ENCODE measurements around the gene STRBP.
"Not testable (repeated sequence)": the region's sequence is repeated elsewhere in the genome, so short reads cannot be mapped to it uniquely, and the experiment has no call there.

The STRBP gene

GRCh38 chr9:123283048-123283408 is 14.6 kb upstream of the STRBP start:
- no peak overlapping the region for H3K9ac ChIP-seq (ENCODE audit: low read length in 2 of 2)
- H3K4me1 ChIP-seq (ENCODE audit: control insufficient read depth, insufficient read depth, low read length) = peaks cover 5% of the 10 kb centered on the region
- no peak overlapping the region for H3K27ac ChIP-seq (ENCODE audit: low read length)
- no peaks in the 10 kb centered on the region for H3K36me3 ChIP-seq (ENCODE audit: control insufficient read depth in 2 of 2, insufficient read depth in 2 of 2, low read length in 2 of 2)
- H3K27me3 ChIP-seq (ENCODE audit: control insufficient read depth in 1 of 2, insufficient read depth in 2 of 2, low read length in 2 of 2) = no peaks in the 10 kb centered on the region
- no peaks in the 10 kb centered on the region for H3K9me3 ChIP-seq (ENCODE audit: control insufficient read depth in 2 of 2, low read length in 2 of 2)
- no peak overlapping the region for H3K4me3 ChIP-seq (ENCODE audit: low read length in 2 of 2)

- H3K27me3 ChIP-seq (ENCODE audit: control insufficient read depth in 1 of 2, insufficient read depth in 2 of 2, low read length in 2 of 2) = no peaks in the 10 kb centered on the region
- H3K27ac ChIP-seq (ENCODE audit: low read length) = no peak overlapping the region
- no peak overlapping the region for H3K4me3 ChIP-seq (ENCODE audit: low read length in 2 of 2)
- no peak overlapping the region for H3K9ac ChIP-seq (ENCODE audit: low read length in 2 of 2)
- H3K36me3 ChIP-seq (ENCODE audit: control insufficient read depth in 2 of 2, insufficient read depth in 2 of 2, low read length in 2 of 2) = no peaks in the 10 kb centered on the region
- no peaks in the 10 kb centered on the region for H3K9me3 ChIP-seq (ENCODE audit: control insufficient read depth in 2 of 2, low read length in 2 of 2)
- peaks cover 5% of the 10 kb centered on the region for H3K4me1 ChIP-seq (ENCODE audit: control insufficient read depth, insufficient read depth, low read length)
These were observed 14.1 kb upstream of the STRBP start for GRCh38 chr9:123282362-123283047.

- Histone ChIP-seq H3K36me3 (ENCODE audit: control insufficient read depth in 2 of 2, insufficient read depth in 2 of 2, low read length in 2 of 2) (no peaks in the 10 kb centered on the region), H3K27me3 (ENCODE audit: control insufficient read depth in 1 of 2, insufficient read depth in 2 of 2, low read length in 2 of 2) (no peaks in the 10 kb centered on the region), H3K27ac (ENCODE audit: low read length) (no peak overlapping the region), H3K4me3 (ENCODE audit: low read length in 2 of 2) (no peak overlapping the region), H3K9ac (ENCODE audit: low read length in 2 of 2) (no peak overlapping the region), H3K4me1 (ENCODE audit: control insufficient read depth, insufficient read depth, low read length) (peaks cover 5% of the 10 kb centered on the region), H3K9me3 (ENCODE audit: control insufficient read depth in 2 of 2, low read length in 2 of 2) (no peaks in the 10 kb centered on the region)
These were observed 13.4 kb upstream of the STRBP start for GRCh38 chr9:123281659-123282350.

GRCh38 chr9:123278879-123279493 is 10.6 kb upstream of the STRBP start:
- H3K27ac ChIP-seq (ENCODE audit: low read length); H3K27me3 ChIP-seq (ENCODE audit: control insufficient read depth in 1 of 2, insufficient read depth in 2 of 2, low read length in 2 of 2); H3K36me3 ChIP-seq (ENCODE audit: control insufficient read depth in 2 of 2, insufficient read depth in 2 of 2, low read length in 2 of 2); H3K4me3 ChIP-seq (ENCODE audit: low read length in 2 of 2); H3K9me3 ChIP-seq (ENCODE audit: control insufficient read depth in 2 of 2, low read length in 2 of 2); H3K9ac ChIP-seq (ENCODE audit: low read length in 2 of 2); H3K4me1 ChIP-seq (ENCODE audit: control insufficient read depth, insufficient read depth, low read length): not testable (repeated sequence)

GRCh38 chr9:123278361-123278760 is 10.0 kb upstream of the STRBP start:
- no peak overlapping the region for H3K4me3 ChIP-seq (ENCODE audit: low read length in 2 of 2)

GRCh38 chr9:123276551-123276950 is 8.2 kb upstream of the STRBP start:
- Histone ChIP-seq H3K4me3 (ENCODE audit: low read length in 2 of 2) (no peak overlapping the region), H3K9me3 (ENCODE audit: control insufficient read depth in 2 of 2, low read length in 2 of 2) (no peaks in the 10 kb centered on the region), H3K27ac (ENCODE audit: low read length) (no peak overlapping the region), H3K4me1 (ENCODE audit: control insufficient read depth, insufficient read depth, low read length) (no peaks in the 10 kb centered on the region), H3K27me3 (ENCODE audit: control insufficient read depth in 1 of 2, insufficient read depth in 2 of 2, low read length in 2 of 2) (no peaks in the 10 kb centered on the region), H3K36me3 (ENCODE audit: control insufficient read depth in 2 of 2, insufficient read depth in 2 of 2, low read length in 2 of 2) (no peaks in the 10 kb centered on the region), H3K9ac (ENCODE audit: low read length in 2 of 2) (no peak overlapping the region)

More at GRCh38 chr9:123278361-123278760, 10.0 kb upstream of the STRBP start:
- Histone ChIP-seq H3K4me1 (ENCODE audit: control insufficient read depth, insufficient read depth, low read length) (peaks cover 5% of the 10 kb centered on the region), H3K27me3 (ENCODE audit: control insufficient read depth in 1 of 2, insufficient read depth in 2 of 2, low read length in 2 of 2) (no peaks in the 10 kb centered on the region), H3K27ac (ENCODE audit: low read length) (no peak overlapping the region), H3K36me3 (ENCODE audit: control insufficient read depth in 2 of 2, insufficient read depth in 2 of 2, low read length in 2 of 2) (no peaks in the 10 kb centered on the region), H3K9ac (ENCODE audit: low read length in 2 of 2) (no peak overlapping the region), H3K9me3 (ENCODE audit: control insufficient read depth in 2 of 2, low read length in 2 of 2) (no peaks in the 10 kb centered on the region)

- H3K9ac ChIP-seq (ENCODE audit: low read length in 2 of 2); H3K27me3 ChIP-seq (ENCODE audit: control insufficient read depth in 1 of 2, insufficient read depth in 2 of 2, low read length in 2 of 2); H3K27ac ChIP-seq (ENCODE audit: low read length); H3K36me3 ChIP-seq (ENCODE audit: control insufficient read depth in 2 of 2, insufficient read depth in 2 of 2, low read length in 2 of 2); H3K9me3 ChIP-seq (ENCODE audit: control insufficient read depth in 2 of 2, low read length in 2 of 2); H3K4me3 ChIP-seq (ENCODE audit: low read length in 2 of 2): not testable (repeated sequence)
- peaks cover 14% of the 10 kb centered on the region for H3K4me1 ChIP-seq (ENCODE audit: control insufficient read depth, insufficient read depth, low read length)
These were observed 2.7 kb upstream of the STRBP start for GRCh38 chr9:123271133-123271532.

GRCh38 chr9:123269281-123269680 is 895 bp upstream of the STRBP start:
- Histone ChIP-seq H3K9ac (ENCODE audit: low read length in 2 of 2) (peak overlapping the region; percentile 47 to 73), H3K4me1 (ENCODE audit: control insufficient read depth, insufficient read depth, low read length) (peaks cover 14% of the 10 kb centered on the region), H3K9me3 (ENCODE audit: control insufficient read depth in 2 of 2, low read length in 2 of 2) (no peaks in the 10 kb centered on the region), H3K36me3 (ENCODE audit: control insufficient read depth in 2 of 2, insufficient read depth in 2 of 2, low read length in 2 of 2) (no peaks in the 10 kb centered on the region), H3K27me3 (ENCODE audit: control insufficient read depth in 1 of 2, insufficient read depth in 2 of 2, low read length in 2 of 2) (no peaks in the 10 kb centered on the region), H3K27ac (ENCODE audit: low read length) (peak overlapping the region; percentile 24), H3K4me3 (ENCODE audit: low read length in 2 of 2) (peak overlapping the region; percentile 86 to 89)

- no peaks in the 10 kb centered on the region for H3K9me3 ChIP-seq (ENCODE audit: control insufficient read depth in 2 of 2, low read length in 2 of 2)
- H3K27me3 ChIP-seq (ENCODE audit: control insufficient read depth in 1 of 2, insufficient read depth in 2 of 2, low read length in 2 of 2) = no peaks in the 10 kb centered on the region
- peak overlapping the region; percentile 66 to 86 for H3K4me3 ChIP-seq (ENCODE audit: low read length in 2 of 2)
- peak overlapping the region in 1 of 2 donors; percentile 57 for H3K9ac ChIP-seq (ENCODE audit: low read length in 2 of 2)
- H3K4me1 ChIP-seq (ENCODE audit: control insufficient read depth, insufficient read depth, low read length) = peaks cover 14% of the 10 kb centered on the region
- H3K36me3 ChIP-seq (ENCODE audit: control insufficient read depth in 2 of 2, insufficient read depth in 2 of 2, low read length in 2 of 2) = no peaks in the 10 kb centered on the region
- H3K27ac ChIP-seq (ENCODE audit: low read length) = no peak overlapping the region
These were observed 254 bp downstream of the STRBP start for GRCh38 chr9:123268199-123268464.

GRCh38 chr9:123267481-123268198 is 746 bp downstream of the STRBP start:
- H3K27me3 ChIP-seq (ENCODE audit: control insufficient read depth in 1 of 2, insufficient read depth in 2 of 2, low read length in 2 of 2) = no peaks in the 10 kb centered on the region
- H3K4me1 ChIP-seq (ENCODE audit: control insufficient read depth, insufficient read depth, low read length) = peaks cover 14% of the 10 kb centered on the region
- peak overlapping the region; percentile 66 to 86 for H3K4me3 ChIP-seq (ENCODE audit: low read length in 2 of 2)
- peak overlapping the region in 1 of 2 donors; percentile 57 for H3K9ac ChIP-seq (ENCODE audit: low read length in 2 of 2)
- H3K36me3 ChIP-seq (ENCODE audit: control insufficient read depth in 2 of 2, insufficient read depth in 2 of 2, low read length in 2 of 2) = no peaks in the 10 kb centered on the region
- no peaks in the 10 kb centered on the region for H3K9me3 ChIP-seq (ENCODE audit: control insufficient read depth in 2 of 2, low read length in 2 of 2)
- H3K27ac ChIP-seq (ENCODE audit: low read length) = no peak overlapping the region
